ENCODE measurements around the gene LRMDA.

GRCh38 chr10:75553550-75553949 is 122.1 kb downstream of the LRMDA start:
- TF ChIP-seq CTCF (IDR thresholded peaks at IDR 0.05) (no peak), EP300 (IDR thresholded peaks at IDR 0.05) (no peak)

Data from tibial nerve (tissue), 4 donors.